Hepatocyte (in vitro differentiated cells): ENCODE measurements around the gene KY. TPM values are rescaled to one million over a fixed set of nuclear protein-coding genes. Genes with fewer than 3 reads are reported as not detected.

ENCODE experiments used
- DNase-seq: peaks from one replicate; pipeline ENCODE4 v3.0.0-alpha.2; 2016; ENCODE audit warnings: low spot score
- H2AFZ ChIP-seq: fragments of 200-600 bp; sonication (generic); 2 replicates; pipeline ENCODE4 v1.6.0; 2016; ENCODE audit warnings: antibody characterized with exemption, mild to moderate bottlenecking
- H3K27ac ChIP-seq: fragments of 200-600 bp; sonication (generic); 2 replicates; pipeline ENCODE4 v1.5.1; 2016; ENCODE audit warnings: mild to moderate bottlenecking
- H3K27me3 ChIP-seq: fragments of 200-600 bp; sonication (generic); 2 replicates; pipeline ENCODE4 v1.6.1; 2016
- H3K36me3 ChIP-seq: fragments of 200-600 bp; sonication (generic); replicated peaks from 2 replicates; pipeline ENCODE4 v1.5.1; 2016; ENCODE audit warnings: low read depth; ENCODE audit not compliant: insufficient read depth
- H3K4me1 ChIP-seq: fragments of 200-600 bp; sonication (generic); 2 replicates; pipeline ENCODE4 v1.5.1; 2016; ENCODE audit warnings: mild to moderate bottlenecking, moderate library complexity; ENCODE audit not compliant: insufficient read depth
- H3K4me2 ChIP-seq: fragments of 200-600 bp; sonication (generic); 2 replicates; pipeline ENCODE4 v1.6.0; 2016
- H3K4me3 ChIP-seq: fragments of 200-600 bp; sonication (generic); 2 replicates; pipeline ENCODE4 v1.5.1; 2016; ENCODE audit warnings: mild to moderate bottlenecking
- H3K79me2 ChIP-seq: fragments of 200-600 bp; sonication (generic); 2 replicates; pipeline ENCODE4 v1.6.0; 2017; ENCODE audit warnings: mild to moderate bottlenecking
- H3K9me2 ChIP-seq: fragments of 200-600 bp; sonication (generic); replicated peaks from 2 replicates; pipeline ENCODE4 v1.6.0; 2017; ENCODE audit warnings: mild to moderate bottlenecking; ENCODE audit not compliant: insufficient read depth
- H3K9me3 ChIP-seq: fragments of 200-600 bp; sonication (generic); 2 replicates; pipeline ENCODE4 v1.5.1; 2016; ENCODE audit warnings: low read depth, mild to moderate bottlenecking
- H4K20me1 ChIP-seq: fragments of 200-600 bp; sonication (generic); 2 replicates; pipeline ENCODE4 v1.6.0; 2016; ENCODE audit warnings: mild to moderate bottlenecking; ENCODE audit not compliant: insufficient read depth, poor library complexity, severe bottlenecking
- CTCF ChIP-seq: fragments of 200-600 bp; sonication (generic); IDR thresholded peaks from 2 replicates; pipeline ENCODE4 v1.5.1; 2016; ENCODE audit warnings: antibody characterized with exemption, mild to moderate bottlenecking; ENCODE audit not compliant: poor library complexity
- EZH2 ChIP-seq: fragments of 200-600 bp; sonication (generic); IDR thresholded peaks from 2 replicates; pipeline ENCODE4 v1.6.1; 2016; ENCODE audit warnings: antibody characterized with exemption, mild to moderate bottlenecking, borderline replicate concordance
- EZH2phosphoT487 ChIP-seq: fragments of 200-600 bp; sonication (generic); IDR thresholded peaks from one replicate; pipeline ENCODE4 v1.6.1; 2018; ENCODE audit warnings: antibody characterized with exemption, mild to moderate bottlenecking, low read depth, moderate library complexity; ENCODE audit not compliant: unreplicated experiment, severe bottlenecking
- WGBS: methylation state at CpG from one replicate; pipeline ENCODE4 v1.1.6; 2016; ENCODE audit warnings: low lambda C conversion rate; ENCODE audit errors: missing lambda C conversion rate; 5-methylcytosine and 5-hydroxymethylcytosine counted together
- polyA plus RNA-seq: library from polyadenylated mRNA; unstranded; fragments of >200 nt; fragmentation: Nextera tagmentation; extraction: Ambion mirVana; gene quantifications from 2 replicates; pipeline ENCODE4 v1.2.1, GENCODE V29; 2016
- total RNA-seq: library from RNA; depleted of rRNA; stranded (reverse); fragments of >200 nt; gene quantifications from 2 replicates; pipeline ENCODE4 v1.2.3, GENCODE V29; 2014

The KY gene
- total and polyA plus RNA-seq, 2 experiments from 2014 or later = 0.53 to 1.6 TPM

GRCh38 chr3:134564991-134565390 lies 85.8 kb downstream of the KY start:
- Histone ChIP-seq H3K9me3 (no peaks in the 10 kb centered on the region), H2AFZ (no peak overlapping the region), H3K27ac (no peak overlapping the region), H3K4me2 (no peak overlapping the region), H3K4me3 (no peak overlapping the region), H3K79me2 (no peaks in the 10 kb centered on the region), H3K27me3 (no peaks in the 10 kb centered on the region), H3K36me3 (no peaks in the 10 kb centered on the region), H3K9me2 (no peaks in the 10 kb centered on the region), H4K20me1 (no peaks in the 10 kb centered on the region), H3K4me1 (no peaks in the 10 kb centered on the region)
- WGBS = 73% methylated on average over 2 of the region's 2 CpGs
- no peak for DNase-seq
- TF ChIP-seq EZH2phosphoT487 (no peak), CTCF (no peak), EZH2 (no peak)

- WGBS = 88% methylated on average over 6 of the region's 6 CpGs
These were observed 87.2 kb downstream of the KY start for GRCh38 chr3:134563601-134564000.

GRCh38 chr3:134562055-134562454 lies 88.8 kb downstream of the KY start:
- WGBS = 87% methylated on average over 4 of the region's 4 CpGs
- no peaks in the 10 kb centered on the region for H3K4me1 ChIP-seq
- TF ChIP-seq EZH2 (no peak), CTCF (no peak), EZH2phosphoT487 (no peak)
- no peak overlapping the region for H3K27ac ChIP-seq
- H4K20me1 ChIP-seq = no peaks in the 10 kb centered on the region
- H3K79me2 ChIP-seq = no peaks in the 10 kb centered on the region
- no peaks in the 10 kb centered on the region for H3K27me3 ChIP-seq
- no peak overlapping the region for H3K4me2 ChIP-seq
- no peak overlapping the region for H3K4me3 ChIP-seq
- H3K9me2 ChIP-seq = no peaks in the 10 kb centered on the region
- no peak overlapping the region for H2AFZ ChIP-seq
- no peak for DNase-seq
- H3K9me3 ChIP-seq = no peaks in the 10 kb centered on the region
- no peaks in the 10 kb centered on the region for H3K36me3 ChIP-seq

More at GRCh38 chr3:134563601-134564000, 87.2 kb downstream of the KY start:
- no peaks in the 10 kb centered on the region for H3K9me3 ChIP-seq
- no peak overlapping the region for H2AFZ ChIP-seq
- TF ChIP-seq EZH2phosphoT487 (no peak), CTCF (no peak), EZH2 (no peak)
- no peak for DNase-seq
- no peaks in the 10 kb centered on the region for H3K79me2 ChIP-seq
- no peak overlapping the region for H3K27ac ChIP-seq
- no peaks in the 10 kb centered on the region for H3K36me3 ChIP-seq
- no peak overlapping the region for H3K4me2 ChIP-seq
- H3K4me3 ChIP-seq = no peak overlapping the region
- no peaks in the 10 kb centered on the region for H3K9me2 ChIP-seq
- no peaks in the 10 kb centered on the region for H3K27me3 ChIP-seq
- no peaks in the 10 kb centered on the region for H4K20me1 ChIP-seq
- H3K4me1 ChIP-seq = no peaks in the 10 kb centered on the region

GRCh38 chr3:134559591-134559990 lies 91.2 kb downstream of the KY start:
- Histone ChIP-seq H3K9me3 (no peaks in the 10 kb centered on the region), H2AFZ (no peak overlapping the region), H3K4me2 (no peak overlapping the region), H3K4me3 (no peak overlapping the region), H3K27me3 (no peaks in the 10 kb centered on the region), H3K36me3 (no peaks in the 10 kb centered on the region), H3K27ac (no peak overlapping the region), H3K4me1 (no peaks in the 10 kb centered on the region), H3K79me2 (no peaks in the 10 kb centered on the region), H3K9me2 (no peaks in the 10 kb centered on the region), H4K20me1 (no peaks in the 10 kb centered on the region)
- 98% methylated on average over 3 of the region's 3 CpGs for WGBS
- no peak for DNase-seq
- TF ChIP-seq EZH2 (no peak), CTCF (no peak), EZH2phosphoT487 (no peak)
